SK-N-MC (cell line): ENCODE results near the gene HSD17B7.
"Not testable (repeated sequence)": the region's sequence is repeated elsewhere in the genome, so short reads cannot be mapped to it uniquely, and the experiment has no call there.

Experiments
- DNase-seq: peaks from one replicate; pipeline ENCODE4 v3.0.0-alpha.2; 2011; ENCODE audit warnings: low read depth, low spot score
- H3K27ac ChIP-seq: fragments of 200-600 bp; sonication (generic); 2 replicates; pipeline ENCODE4 v1.5.1; 2016; ENCODE audit warnings: mixed run types
- H3K36me3 ChIP-seq: fragments of 200-600 bp; sonication (generic); 2 replicates; pipeline ENCODE4 v1.6.1; 2017; ENCODE audit warnings: antibody characterized with exemption, low read length, mixed read lengths; ENCODE audit not compliant: insufficient read depth
- H3K4me3 ChIP-seq: fragments of 200-600 bp; sonication (generic); 2 replicates; pipeline ENCODE4 v1.5.1; 2016
- H3K9ac ChIP-seq: fragments of 200-600 bp; sonication (generic); 2 replicates; pipeline ENCODE4 v1.8.0; 2017; ENCODE audit warnings: mixed run types, mixed read lengths; ENCODE audit not compliant: insufficient read length
- H3K9me3 ChIP-seq: fragments of 200-600 bp; sonication (generic); 2 replicates; pipeline ENCODE4 v1.6.1; 2017; ENCODE audit warnings: low read depth, mild to moderate bottlenecking, antibody characterized with exemption, low read length, moderate library complexity, mixed read lengths
- EZH2 ChIP-seq: fragments of 200-600 bp; sonication (generic); IDR thresholded peaks from one replicate; pipeline ENCODE4 v1.6.1; 2017; ENCODE audit warnings: antibody characterized with exemption
- FOXP2 ChIP-seq: optimal IDR thresholded peaks from 2 replicates; pipeline ENCODE3; 2011; ENCODE audit warnings: mild to moderate bottlenecking, moderate library complexity; ENCODE audit not compliant: insufficient read depth; ENCODE audit errors: extremely low read length, control extremely low read depth
- POLR2AphosphoS5 ChIP-seq: IDR thresholded peaks from 2 replicates; pipeline ENCODE4 v1.6.1; 2012; ENCODE audit warnings: mild to moderate bottlenecking, low read depth, low read length, borderline replicate concordance

HSD17B7 gene

DNA sequence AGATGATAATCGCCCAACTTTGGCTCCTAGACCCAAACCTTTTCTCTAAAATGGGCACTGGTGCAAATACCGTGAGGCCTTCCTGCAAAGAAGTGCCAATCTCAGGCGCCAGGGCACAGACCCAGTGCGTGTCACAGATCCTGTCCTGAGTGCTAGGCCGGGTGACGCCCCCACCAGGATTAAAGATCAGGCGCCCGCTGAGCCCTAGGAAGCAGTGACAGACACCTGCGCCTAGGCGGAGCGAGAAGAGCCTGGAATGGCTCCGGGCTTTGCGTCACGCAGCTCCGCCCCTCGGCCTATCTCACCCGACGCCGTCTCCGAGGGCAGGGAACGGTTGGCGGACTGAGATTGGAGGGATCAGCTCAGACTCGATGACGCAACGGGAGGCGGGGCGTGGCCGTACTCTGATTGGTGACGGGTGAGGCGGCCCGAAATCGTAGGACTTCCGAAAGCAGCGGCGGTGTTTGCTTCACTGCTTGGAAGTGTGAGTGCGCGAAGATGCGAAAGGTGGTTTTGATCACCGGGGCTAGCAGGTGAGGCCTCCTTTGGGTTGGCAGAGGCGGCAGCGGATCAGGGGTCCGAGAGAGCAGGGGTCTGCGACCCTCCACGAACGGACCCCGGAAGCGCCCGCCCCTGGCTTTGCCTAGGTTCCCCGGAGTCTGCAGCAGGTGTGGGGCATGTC, at the start of gene HSD17B7:
Gene HSD17B7 (plus strand): TSS at position 400 of the 682 bp plus-strand sequence. CDS start 99 bp downstream, at position 499.
- DNase-seq, H3K9me3 ChIP-seq, H3K36me3 ChIP-seq: not testable (repeated sequence)
- Histone ChIP-seq H3K4me3 (peak within 1 kb of the TSS; percentile 70), H3K9ac (peak within 1 kb of the TSS; percentile 29), H3K27ac (peak within 1 kb of the TSS; percentile 91)
- TF ChIP-seq POLR2AphosphoS5 = peak; percentile 59

DNA sequence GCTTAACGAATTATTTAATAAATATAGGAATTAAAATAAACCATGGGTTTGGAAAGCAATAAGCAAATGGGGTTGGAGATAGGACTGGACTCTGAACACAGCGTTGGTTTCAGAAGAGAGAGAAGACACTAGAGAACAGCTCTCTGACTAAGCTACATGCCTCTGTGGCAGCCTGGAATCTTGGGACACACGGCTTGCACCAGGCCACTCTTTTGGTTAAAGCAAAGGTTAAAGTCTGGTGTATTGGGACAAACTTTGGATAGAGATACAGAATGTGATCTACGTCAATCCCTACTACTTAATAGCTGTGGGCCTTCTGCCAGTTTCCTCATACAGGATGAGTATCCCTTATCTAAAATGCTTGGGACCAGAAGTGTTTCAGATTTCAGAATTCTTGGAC, 49.7 kb upstream of the HSD17B7 start:
- Histone ChIP-seq H3K36me3 (peaks cover 72% of the 10 kb centered on the region), H3K9me3 (peaks cover 11% of the 10 kb centered on the region), H3K27ac (no peak overlapping the region), H3K9ac (no peak overlapping the region), H3K4me3 (no peak overlapping the region)
- TF ChIP-seq POLR2AphosphoS5 (no peak), FOXP2 (no peak), EZH2 (no peak)
- DNase-seq = no peak

DNA sequence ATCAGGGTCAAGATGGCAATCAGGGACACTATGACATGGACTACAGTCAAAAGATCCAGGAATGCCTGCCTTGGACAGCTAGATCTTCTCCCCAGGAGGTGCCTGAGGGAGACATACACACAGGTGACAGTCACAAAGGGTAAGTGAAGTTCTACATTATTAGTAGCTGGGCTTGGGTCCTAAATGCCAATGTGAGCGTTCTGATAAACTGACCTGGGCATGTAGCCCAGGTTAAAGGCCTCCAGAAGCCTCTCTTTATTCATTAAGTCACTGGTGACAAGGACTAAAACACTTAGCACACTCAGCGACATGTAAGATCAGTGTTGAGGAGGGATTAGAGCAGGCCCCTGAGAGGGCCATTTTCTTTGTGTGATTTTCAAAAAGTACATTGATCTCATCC, 48.9 kb upstream of the HSD17B7 start:
- no peak overlapping the region for H3K4me3 ChIP-seq
- H3K36me3 ChIP-seq = peaks cover 72% of the 10 kb centered on the region
- peaks cover 11% of the 10 kb centered on the region for H3K9me3 ChIP-seq
- no peak for TF ChIP-seq EZH2
- no peak for TF ChIP-seq POLR2AphosphoS5
- TF ChIP-seq FOXP2 = no peak
- H3K9ac ChIP-seq = no peak overlapping the region
- no peak for DNase-seq
- H3K27ac ChIP-seq = no peak overlapping the region

- Histone ChIP-seq H3K9me3 (peaks cover 11% of the 10 kb centered on the region), H3K36me3 (peaks cover 50% of the 10 kb centered on the region)
- DNase-seq, H3K4me3 ChIP-seq, H3K27ac ChIP-seq, H3K9ac ChIP-seq: not testable (repeated sequence)
Observed at GRCh38 chr1:162746264-162746942, 44.1 kb upstream of the HSD17B7 start.

GRCh38 chr1:162753001-162753658, 37.4 kb upstream of the HSD17B7 start:
- TF ChIP-seq POLR2AphosphoS5 (no peak), EZH2 (no peak), FOXP2 (no peak)
- no peaks in the 10 kb centered on the region for H3K9me3 ChIP-seq
- DNase-seq = no peak
- H3K27ac ChIP-seq = 0 out of 2 replicates have a peak overlapping the region, but pooled peaks have one; percentile 42
- H3K36me3 ChIP-seq = peaks cover 60% of the 10 kb centered on the region
- H3K4me3 ChIP-seq = no peak overlapping the region
- no peak overlapping the region for H3K9ac ChIP-seq

DNA sequence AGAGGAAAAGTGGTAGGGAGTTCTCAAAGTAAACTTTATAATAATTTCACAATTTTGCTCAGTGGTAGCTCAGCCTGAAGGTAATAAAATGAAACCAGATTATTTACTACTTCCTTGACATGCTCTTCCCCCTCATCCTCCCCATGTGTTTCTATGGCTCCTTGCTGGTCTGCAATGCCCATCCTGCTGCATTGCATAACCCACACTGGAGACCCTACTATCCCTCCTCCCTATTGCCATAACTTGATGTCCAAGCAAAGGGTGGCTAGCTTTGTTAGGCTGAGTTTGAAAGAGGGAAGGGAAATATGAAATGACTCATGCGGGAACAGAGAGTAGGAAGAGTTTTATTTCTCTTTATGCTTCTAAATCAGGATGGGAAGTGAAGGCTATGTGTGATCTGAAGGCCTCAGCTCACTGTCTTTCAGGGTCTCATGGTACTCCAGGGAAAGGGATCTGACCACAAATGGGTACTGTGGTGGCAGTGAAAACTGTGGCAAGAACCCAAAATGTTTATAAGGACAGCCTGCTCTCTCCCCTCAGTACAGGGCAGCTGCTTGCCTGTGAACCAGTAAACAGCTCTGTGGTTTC, 36.4 kb upstream of the HSD17B7 start:
- Histone ChIP-seq H3K36me3 (peaks cover 70% of the 10 kb centered on the region), H3K4me3 (no peak overlapping the region), H3K27ac (no peak overlapping the region), H3K9ac (no peak overlapping the region), H3K9me3 (no peaks in the 10 kb centered on the region)
- DNase-seq = no peak
- TF ChIP-seq POLR2AphosphoS5 (no peak), EZH2 (no peak), FOXP2 (no peak)

- Histone ChIP-seq H3K36me3 (peaks cover 81% of the 10 kb centered on the region), H3K9me3 (no peaks in the 10 kb centered on the region), H3K27ac (peak overlapping the region; percentile 78; the same call in 1 of the 2 replicates), H3K9ac (no peak overlapping the region), H3K4me3 (no peak overlapping the region)
- no peak for TF ChIP-seq FOXP2
- no peak for TF ChIP-seq POLR2AphosphoS5
- no peak for TF ChIP-seq EZH2
- no peak for DNase-seq
Observed at GRCh38 chr1:162755306-162755705, 35.2 kb upstream of the HSD17B7 start.

DNA sequence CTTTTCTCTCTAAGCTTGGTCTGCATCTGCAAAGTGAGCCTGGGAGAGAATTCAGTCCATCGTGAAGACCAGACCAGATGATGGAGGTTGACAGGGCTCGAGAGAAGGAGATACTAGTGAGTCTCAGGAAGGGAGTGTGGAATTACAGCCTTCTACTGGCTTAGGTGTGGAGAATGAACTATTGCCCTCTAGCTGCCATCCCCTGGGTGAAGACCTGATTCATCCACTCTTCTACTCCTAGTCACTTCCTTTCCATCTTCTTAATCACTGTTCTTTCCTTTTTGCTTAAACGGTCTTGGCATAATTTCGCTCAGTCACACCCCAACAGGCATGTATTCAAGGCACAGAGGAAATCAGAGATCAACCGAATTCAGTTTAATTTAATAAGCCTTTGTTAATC, 34.0 kb upstream of the HSD17B7 start:
- no peak overlapping the region for H3K9ac ChIP-seq
- H3K36me3 ChIP-seq = peaks cover 92% of the 10 kb centered on the region
- DNase-seq = no peak
- H3K27ac ChIP-seq = peak overlapping the region; percentile 78
- H3K4me3 ChIP-seq = no peak overlapping the region
- H3K9me3 ChIP-seq = no peaks in the 10 kb centered on the region
- TF ChIP-seq FOXP2 (no peak), POLR2AphosphoS5 (no peak), EZH2 (no peak)
